HepG2 (cell line): Measurements from ENCODE around the gene ANO6.

Experiments used
- PLRG1 ChIP-seq: fragments of 450-650 bp; conservative IDR thresholded peaks from 2 replicates; pipeline ENCODE4 v1.6.1; 2016
- POLR2A ChIP-seq, 2 experiments: IDR thresholded peaks; 2 replicates each; pipeline ENCODE4 v1.6.1; 2011; ENCODE audit warnings: low read depth in 2 of 2, low read length in 2 of 2, mild to moderate bottlenecking in 1 of 2, moderate library complexity in 1 of 2; ENCODE audit not compliant: insufficient read depth in 1 of 2
- SRSF9 ChIP-seq: fragments of 200-400 bp; formaldehyde crosslinking; IDR thresholded peaks from 2 replicates; pipeline ENCODE4 v1.6.1; 2018; ENCODE audit warnings: borderline replicate concordance, mild to moderate bottlenecking, low read depth, low read length; ENCODE audit not compliant: insufficient read depth, poor library complexity, severe bottlenecking
- ZFX ChIP-seq: sonication (generic); formaldehyde crosslinking; IDR thresholded peaks from 2 replicates; pipeline ENCODE4 v1.4.0; 2020; ENCODE audit warnings: mild to moderate bottlenecking, low read depth, missing genetic modification reagents, moderate library complexity
- TF ChIP-seq, protein P1 (sequence below): sonication (generic); formaldehyde crosslinking; conservative IDR thresholded peaks from 2 replicates; pipeline ENCODE4 v1.4.0; 2020; ENCODE audit warnings: missing genetic modification reagents
- TF ChIP-seq, protein P2 (sequence below), 2 experiments: IDR thresholded peaks; 2 replicates each; pipeline ENCODE4 v1.6.1; 2011 to 2012; ENCODE audit warnings: low read length in 2 of 2, borderline replicate concordance in 1 of 2, low read depth in 1 of 2, mild to moderate bottlenecking in 1 of 2, moderate library complexity in 1 of 2

DNA sequence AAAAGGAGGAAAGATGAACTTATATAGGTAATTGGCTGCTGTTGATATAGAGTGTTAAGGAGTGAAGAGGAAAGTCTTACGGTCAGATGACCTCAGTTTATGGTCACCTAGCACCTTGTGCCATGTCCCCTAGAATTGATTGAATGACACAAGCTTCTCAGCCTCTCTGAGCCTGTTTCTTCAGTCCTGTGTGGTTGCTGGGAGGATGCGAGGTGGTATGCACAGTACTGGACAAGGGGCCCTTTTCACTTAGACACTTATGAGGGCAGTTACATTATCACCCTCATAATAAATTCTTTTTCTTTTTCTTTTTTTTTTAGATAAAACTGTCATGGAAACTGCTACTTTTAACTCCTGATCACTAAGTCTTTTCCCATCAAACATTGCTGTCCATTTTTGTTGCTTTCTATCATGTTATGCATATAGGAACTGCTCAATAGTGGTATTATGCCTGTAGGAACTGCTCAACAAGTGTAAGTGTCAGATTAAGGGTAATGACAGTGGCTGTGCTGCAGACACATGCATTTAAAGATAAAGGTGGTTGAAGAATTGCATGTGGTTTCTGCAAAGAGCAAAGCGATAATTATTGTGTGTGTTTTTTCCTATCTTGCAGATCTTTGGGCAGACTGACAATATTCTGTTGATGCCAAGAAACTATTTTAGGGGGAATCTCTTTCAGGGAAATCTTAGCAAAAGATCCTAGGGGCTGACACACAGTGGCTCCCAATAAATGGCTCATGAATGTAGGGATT lies 11.6 kb downstream of the ANO6 start:
- TF ChIP-seq, protein P1, sequence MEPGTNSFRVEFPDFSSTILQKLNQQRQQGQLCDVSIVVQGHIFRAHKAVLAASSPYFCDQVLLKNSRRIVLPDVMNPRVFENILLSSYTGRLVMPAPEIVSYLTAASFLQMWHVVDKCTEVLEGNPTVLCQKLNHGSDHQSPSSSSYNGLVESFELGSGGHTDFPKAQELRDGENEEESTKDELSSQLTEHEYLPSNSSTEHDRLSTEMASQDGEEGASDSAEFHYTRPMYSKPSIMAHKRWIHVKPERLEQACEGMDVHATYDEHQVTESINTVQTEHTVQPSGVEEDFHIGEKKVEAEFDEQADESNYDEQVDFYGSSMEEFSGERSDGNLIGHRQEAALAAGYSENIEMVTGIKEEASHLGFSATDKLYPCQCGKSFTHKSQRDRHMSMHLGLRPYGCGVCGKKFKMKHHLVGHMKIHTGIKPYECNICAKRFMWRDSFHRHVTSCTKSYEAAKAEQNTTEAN: no peak
- TF ChIP-seq ZFX (CRISPR knock-in tag): no peak
- TF ChIP-seq SRSF9: no peak
- TF ChIP-seq POLR2A (IDR thresholded peaks at IDR 0.05; ENCODE audit: insufficient read depth in 1 of 2, low read depth in 2 of 2, low read length in 2 of 2): no peak
- TF ChIP-seq PLRG1: no peak
- TF ChIP-seq, protein P2, sequence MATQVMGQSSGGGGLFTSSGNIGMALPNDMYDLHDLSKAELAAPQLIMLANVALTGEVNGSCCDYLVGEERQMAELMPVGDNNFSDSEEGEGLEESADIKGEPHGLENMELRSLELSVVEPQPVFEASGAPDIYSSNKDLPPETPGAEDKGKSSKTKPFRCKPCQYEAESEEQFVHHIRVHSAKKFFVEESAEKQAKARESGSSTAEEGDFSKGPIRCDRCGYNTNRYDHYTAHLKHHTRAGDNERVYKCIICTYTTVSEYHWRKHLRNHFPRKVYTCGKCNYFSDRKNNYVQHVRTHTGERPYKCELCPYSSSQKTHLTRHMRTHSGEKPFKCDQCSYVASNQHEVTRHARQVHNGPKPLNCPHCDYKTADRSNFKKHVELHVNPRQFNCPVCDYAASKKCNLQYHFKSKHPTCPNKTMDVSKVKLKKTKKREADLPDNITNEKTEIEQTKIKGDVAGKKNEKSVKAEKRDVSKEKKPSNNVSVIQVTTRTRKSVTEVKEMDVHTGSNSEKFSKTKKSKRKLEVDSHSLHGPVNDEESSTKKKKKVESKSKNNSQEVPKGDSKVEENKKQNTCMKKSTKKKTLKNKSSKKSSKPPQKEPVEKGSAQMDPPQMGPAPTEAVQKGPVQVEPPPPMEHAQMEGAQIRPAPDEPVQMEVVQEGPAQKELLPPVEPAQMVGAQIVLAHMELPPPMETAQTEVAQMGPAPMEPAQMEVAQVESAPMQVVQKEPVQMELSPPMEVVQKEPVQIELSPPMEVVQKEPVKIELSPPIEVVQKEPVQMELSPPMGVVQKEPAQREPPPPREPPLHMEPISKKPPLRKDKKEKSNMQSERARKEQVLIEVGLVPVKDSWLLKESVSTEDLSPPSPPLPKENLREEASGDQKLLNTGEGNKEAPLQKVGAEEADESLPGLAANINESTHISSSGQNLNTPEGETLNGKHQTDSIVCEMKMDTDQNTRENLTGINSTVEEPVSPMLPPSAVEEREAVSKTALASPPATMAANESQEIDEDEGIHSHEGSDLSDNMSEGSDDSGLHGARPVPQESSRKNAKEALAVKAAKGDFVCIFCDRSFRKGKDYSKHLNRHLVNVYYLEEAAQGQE (IDR thresholded peaks at IDR 0.05; ENCODE audit: borderline replicate concordance in 1 of 2, low read depth in 1 of 2, low read length in 2 of 2): no peak
